RWPE1 (cell line): ENCODE measurements around the gene VTI1A.

ENCODE experiments used
- CTCF ChIA-PET: fragments of 350-600 bp; sonication (Branson Sonifier 250); formaldehyde crosslinking; extraction: SDS; loops from one replicate; lab custom pipeline; 2021; lab: Yijun Ruan, JAX
- POLR2A ChIA-PET: fragments of 400-600 bp; formaldehyde crosslinking; extraction: SDS; loops from one replicate; lab custom pipeline; 2020; ENCODE audit warnings: antibody characterized with exemption; ENCODE audit not compliant: low non-redundant PET; lab: Yijun Ruan, JAX
- DNase-seq: peaks from one replicate; pipeline ENCODE4 v3.0.0; 2012; ENCODE audit warnings: low spot score
- H3K27ac ChIP-seq: fragments of 450-650 bp; 2 replicates; pipeline ENCODE4 v1.5.1; 2017
- CTCF ChIP-seq: fragments of 450-650 bp; conservative IDR thresholded peaks from 2 replicates; pipeline ENCODE4 v1.5.1; 2017; ENCODE audit warnings: low read depth, mild to moderate bottlenecking

The VTI1A gene

DNA sequence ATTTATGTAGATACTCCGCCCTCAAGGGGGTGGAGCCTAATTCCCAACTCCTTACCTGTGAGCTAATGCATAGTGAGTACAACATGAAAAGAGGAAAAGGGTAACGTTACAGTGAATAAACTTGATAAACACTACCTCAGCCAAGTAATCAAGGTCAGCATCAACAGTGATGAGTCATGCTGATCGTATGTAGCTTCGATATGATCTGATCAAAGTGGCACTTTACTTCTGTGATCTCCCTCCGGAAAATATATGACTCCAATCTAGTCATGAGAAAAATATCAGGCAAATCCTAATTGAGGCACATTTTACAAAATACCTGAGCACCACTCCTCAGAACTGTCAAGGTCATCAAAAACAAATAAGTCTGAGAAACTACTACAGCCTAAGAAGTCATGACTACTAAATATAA lies 70.4 kb downstream of the VTI1A start:
- no peak overlapping the region for H3K27ac ChIP-seq
- peak; percentile 44 for DNase-seq
- ChIA-PET CTCF (interaction anchor here (0.7 kb wide), 1 partner anchor 33 kb away, joined by 4 read pairs; no protein-coding TSS in a partner anchor), POLR2A (no interaction called here)
- TF ChIP-seq CTCF = no peak

GRCh38 chr10:112519133-112519761 lies 72.2 kb downstream of the VTI1A start:
- H3K27ac ChIP-seq = no peak overlapping the region
- TF ChIP-seq CTCF = no peak
- DNase-seq = peak; percentile 64
- ChIA-PET POLR2A (no interaction called here), CTCF (no interaction called here)

DNA sequence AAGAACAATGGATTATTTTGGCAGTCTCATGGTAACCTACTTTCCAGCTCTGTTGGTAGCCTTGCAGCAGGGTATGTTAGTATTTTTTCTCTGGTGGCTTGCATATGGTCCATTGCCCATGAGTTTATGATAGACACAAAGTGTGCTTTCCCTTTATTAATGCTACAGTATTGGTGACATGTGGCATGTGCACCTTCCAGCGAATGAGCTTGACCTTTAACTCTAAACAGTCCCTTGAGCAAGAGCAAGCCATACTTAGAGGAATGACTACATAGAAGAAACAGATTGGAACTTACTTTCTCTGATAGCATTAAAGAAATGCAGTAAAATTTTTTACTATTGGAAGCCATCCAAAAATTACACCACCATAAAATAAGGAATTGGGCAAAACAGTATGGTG lies 73.9 kb downstream of the VTI1A start:
- POLR2A ChIA-PET = no interaction called here

DNA sequence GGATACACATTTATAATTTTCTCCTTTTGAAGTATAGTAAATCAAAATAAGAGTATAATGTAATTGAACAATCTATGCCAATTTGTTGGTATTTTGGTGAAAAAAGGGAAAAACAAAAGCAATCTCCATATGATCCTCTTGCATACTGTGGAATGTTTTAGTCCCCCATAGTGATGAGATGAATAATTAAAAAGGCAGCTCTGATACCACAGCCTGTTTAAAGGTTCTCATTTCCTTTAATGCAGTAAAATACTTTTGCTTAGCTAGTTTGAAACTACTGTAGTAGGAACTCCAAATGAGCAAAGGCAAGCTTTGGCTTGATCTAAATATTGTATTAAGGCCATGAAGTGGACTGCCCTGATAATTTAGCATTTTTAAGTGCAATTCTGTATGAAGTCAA lies 77.6 kb downstream of the VTI1A start:
- H3K27ac ChIP-seq = no peak overlapping the region
- POLR2A ChIA-PET = no interaction called here
- TF ChIP-seq CTCF = no peak
- CTCF ChIA-PET = no interaction called here
- no peak for DNase-seq

More for the DNA sequence above, 73.9 kb downstream of the VTI1A start:
- DNase-seq = no peak
- CTCF ChIA-PET = interaction anchor here (0.6 to 0.7 kb wide), 2 partner anchors 10 to 213 kb away, joined by 3 read pairs; no protein-coding TSS in a partner anchor
- no peak for TF ChIP-seq CTCF
- H3K27ac ChIP-seq = no peak overlapping the region

- ChIA-PET POLR2A (no interaction called here), CTCF (no interaction called here)
- no peak overlapping the region for H3K27ac ChIP-seq
- TF ChIP-seq CTCF = no peak
- DNase-seq = peak; percentile 7
Measured at GRCh38 chr10:112525200-112525599, 78.2 kb downstream of the VTI1A start.

- CTCF ChIA-PET = no interaction called here
- H3K27ac ChIP-seq = no peak overlapping the region
- POLR2A ChIA-PET = no interaction called here
- DNase-seq = peak; percentile 26
- no peak for TF ChIP-seq CTCF
Measured at GRCh38 chr10:112526139-112526538, 79.1 kb downstream of the VTI1A start.
